Mammary epithelial cell (primary cell): ENCODE data around the gene GLB1L2.

ENCODE experiments used
- CTCF ChIP-seq, 2 donors: IDR thresholded peaks in 1 of 2; conservative IDR thresholded peaks in 1 of 2; 2 replicates each; pipeline ENCODE4 v1.5.1; 2011 to 2012; ENCODE audit warnings: inconsistent platforms in 2 of 2, low read length in 2 of 2, mild to moderate bottlenecking in 2 of 2, control low read depth in 1 of 2, low read depth in 1 of 2; ENCODE audit not compliant: insufficient read depth in 1 of 2; ENCODE audit errors: extremely low read depth in 1 of 2
- EZH2 ChIP-seq: IDR thresholded peaks from 2 replicates; pipeline ENCODE4 v1.6.1; 2012; ENCODE audit warnings: low read length, inconsistent platforms, borderline replicate concordance

- TF ChIP-seq CTCF (conservative IDR thresholded peaks at IDR 0.05 in 1 of 2, IDR thresholded peaks at IDR 0.05 in 1 of 2; ENCODE audit: extremely low read depth in 1 of 2, insufficient read depth in 1 of 2, low read depth in 1 of 2, low read length in 2 of 2): no peak
- no peak for TF ChIP-seq EZH2
Measured at GRCh38 chr11:134383576-134384221, 51.9 kb downstream of the GLB1L2 start.
